Endothelial cell of umbilical vein (primary cell): ENCODE results near the gene FA2H. TPM values are rescaled to one million over a fixed set of nuclear protein-coding genes. Genes with fewer than 3 reads are reported as not detected.

Experiments
- BruUV-seq: library from RNA; stranded (reverse); fragments of 400-500 nt; replicated peaks from 2 replicates; lab custom pipeline; 2021; lab: Mats Ljungman, UMichigan
- CTCF ChIA-PET: fragments of 300-600, 350-600 bp; sonication (Branson Sonifier 250); formaldehyde crosslinking; loops from one replicate; lab custom pipeline; 2021; ENCODE audit warnings: antibody characterized with exemption, inconsistent platforms; lab: Charles Lee
- POLR2A ChIA-PET: fragments of 300-600, 350-600 bp; sonication (Branson Sonifier 250); formaldehyde crosslinking; loops from one replicate; lab custom pipeline; 2021; ENCODE audit warnings: antibody characterized with exemption, inconsistent platforms; lab: Charles Lee
- DNase-seq: peaks from one replicate; pipeline ENCODE4 v3.0.0-alpha.2; 2011; ENCODE audit warnings: low read depth, low spot score
- FAIRE-seq: peaks from 2 replicates; lab custom pipeline; 2011; peaks lifted over from hg19 to GRCh38; lab: Jason Lieb, UNC
- H2AFZ ChIP-seq: 2 replicates; pipeline ENCODE4 v1.6.0; 2012; ENCODE audit warnings: low read depth, low read length, control low read depth, inconsistent platforms
- H3K27ac ChIP-seq: 2 replicates; pipeline ENCODE4 v1.5.1; 2011; ENCODE audit warnings: low read depth, mild to moderate bottlenecking, control low read depth, low read length, moderate library complexity; ENCODE audit not compliant: insufficient read depth
- H3K27me3 ChIP-seq, 2 experiments: 2 replicates each; pipeline versions ENCODE4 v1.6.0 to v1.6.1; 2011; ENCODE audit warnings: low read length in 2 of 2, mixed read lengths in 1 of 2; ENCODE audit not compliant: control insufficient read depth in 2 of 2, insufficient read depth in 2 of 2
- H3K36me3 ChIP-seq, 2 experiments: 2 replicates in 1 of 2; 3 replicates in 1 of 2; pipeline ENCODE4 v1.5.1; 2011; ENCODE audit warnings: low read length in 2 of 2, mild to moderate bottlenecking in 1 of 2, moderate library complexity in 1 of 2; ENCODE audit not compliant: control insufficient read depth in 2 of 2, insufficient read depth in 2 of 2; ENCODE audit errors: extremely low read depth in 1 of 2
- H3K4me1 ChIP-seq: 3 replicates; pipeline ENCODE4 v1.5.1; 2011; ENCODE audit warnings: mild to moderate bottlenecking, low read length; ENCODE audit not compliant: control insufficient read depth, insufficient read depth; ENCODE audit errors: extremely low read depth
- H3K4me2 ChIP-seq: 2 replicates; pipeline ENCODE4 v1.6.1; 2011; ENCODE audit warnings: low read length, control low read depth, mixed read lengths; ENCODE audit not compliant: insufficient read depth
- H3K4me3 ChIP-seq, 3 experiments: fragments of 200-600 bp in 1 of 3; sonication (generic), shearing (Covaris generic) in 1 of 3; replicated peaks in 1 of 3; 2 replicates each; pipeline ENCODE4 v1.5.1; 2011 to 2016; ENCODE audit warnings: control low read depth in 3 of 3, low read length in 3 of 3, mild to moderate bottlenecking in 2 of 3, inconsistent platforms in 1 of 3, low read depth in 1 of 3, moderate library complexity in 1 of 3; ENCODE audit not compliant: insufficient read depth in 1 of 3
- H3K79me2 ChIP-seq: 2 replicates; pipeline ENCODE4 v1.6.0; 2012; ENCODE audit warnings: low read length, inconsistent platforms; ENCODE audit not compliant: control insufficient read depth, insufficient read depth
- H3K9ac ChIP-seq: replicated peaks from 2 replicates; pipeline ENCODE3; 2011; ENCODE audit warnings: low read length, control low read depth; ENCODE audit not compliant: insufficient read depth; ENCODE audit errors: extremely low read depth
- H3K9me1 ChIP-seq: replicated peaks from 3 replicates; pipeline ENCODE4 v1.6.0; 2011; ENCODE audit warnings: mild to moderate bottlenecking, low read length; ENCODE audit not compliant: control insufficient read depth, insufficient read depth; ENCODE audit errors: extremely low read depth
- H3K9me3 ChIP-seq: replicated peaks from 2 replicates; pipeline ENCODE4 v1.5.1; 2012; ENCODE audit warnings: low read length, inconsistent platforms; ENCODE audit not compliant: control insufficient read depth, insufficient read depth
- H4K20me1 ChIP-seq: replicated peaks from 2 replicates; pipeline ENCODE3; 2011; ENCODE audit warnings: mild to moderate bottlenecking, low read length; ENCODE audit not compliant: control insufficient read depth, insufficient read depth; ENCODE audit errors: extremely low read depth
- CTCF ChIP-seq, 2 donors: IDR thresholded peaks; 1 replicate in 1 of 2; 2 replicates in 1 of 2; pipeline ENCODE4 v1.5.1; 2011; ENCODE audit warnings: low read length in 2 of 2, mild to moderate bottlenecking in 2 of 2, moderate library complexity in 2 of 2, control low read depth in 1 of 2, inconsistent platforms in 1 of 2, low read depth in 1 of 2; ENCODE audit not compliant: insufficient read depth in 1 of 2; ENCODE audit errors: extremely low read depth in 1 of 2
- EZH2 ChIP-seq: IDR thresholded peaks from 2 replicates; pipeline ENCODE4 v1.6.1; 2012; ENCODE audit warnings: borderline replicate concordance, low read depth, mild to moderate bottlenecking, moderate library complexity, low read length, inconsistent platforms; ENCODE audit not compliant: severe bottlenecking
- FOS ChIP-seq: IDR thresholded peaks from 2 replicates; pipeline ENCODE4 v1.6.1; 2011; ENCODE audit warnings: mild to moderate bottlenecking, low read length, moderate library complexity, borderline replicate concordance; ENCODE audit not compliant: insufficient read depth
- GATA2 ChIP-seq: IDR thresholded peaks from 2 replicates; pipeline ENCODE4 v1.7.0; 2011; ENCODE audit warnings: low read depth, mild to moderate bottlenecking, moderate library complexity, mixed read lengths, low read length; ENCODE audit not compliant: insufficient read length, insufficient read depth
- JUN ChIP-seq: IDR thresholded peaks from 2 replicates; pipeline ENCODE4 v1.6.1; 2011; ENCODE audit warnings: borderline replicate concordance, low read depth; ENCODE audit not compliant: insufficient read length, insufficient read depth
- MAX ChIP-seq: IDR thresholded peaks from 2 replicates; pipeline ENCODE4 v1.6.1; 2011; ENCODE audit not compliant: insufficient read depth, insufficient read length
- MYC ChIP-seq: IDR thresholded peaks from one replicate; pipeline ENCODE4 v1.6.1; 2011; ENCODE audit warnings: mild to moderate bottlenecking, low read depth, low read length
- POLR2A ChIP-seq: IDR thresholded peaks from 2 replicates; pipeline ENCODE4 v1.6.1; 2012; ENCODE audit warnings: low read depth, mild to moderate bottlenecking, control low read depth, low read length
- POLR2AphosphoS5 ChIP-seq: IDR thresholded peaks from 2 replicates; pipeline ENCODE4 v1.6.1; 2012; ENCODE audit warnings: low read depth, mild to moderate bottlenecking, control low read depth, low read length, moderate library complexity; ENCODE audit not compliant: insufficient read depth
- dilution Hi-C: fragments of 300-500 bp; cut with MboI; formaldehyde crosslinking; loops from one replicate; pipeline ENCODE4 v1.15.0; 2019; ENCODE audit warnings: low sequenced_read_pairs; ENCODE audit not compliant: extremely low pct_ligation_motif_present
- intact Hi-C: fragments of 100-400 bp; cut with micrococcal nuclease; formaldehyde crosslinking; loops from one replicate; pipeline ENCODE4 v1.10.0; 2022
- polyA plus RNA-seq, 4 experiments: library from polyadenylated mRNA; depleted of rRNA in 3 of 4; stranded (reverse) in 3 of 4; unstranded in 1 of 4; fragments of >200 nt; gene quantifications; 2 replicates each; pipeline versions ENCODE4 v1.2.1 to v1.2.3, GENCODE V29; 2011 to 2012; ENCODE audit warnings: missing spikeins in 1 of 4
- total RNA-seq: library from RNA; stranded (reverse); gene quantifications from 2 replicates; pipeline ENCODE4 v1.2.3, GENCODE V29; 2021

Gene FA2H
- total and polyA plus RNA-seq, 2 donors (not counting 3 experiments of a cell fraction or from before 2014, with no cell fraction given): not detected

GRCh38 chr16:74734361-74735161 is 40.1 kb downstream of the FA2H start:
- no peak overlapping the region for H3K9ac ChIP-seq
- H3K4me1 ChIP-seq: no peaks in the 10 kb centered on the region
- no peaks in the 10 kb centered on the region for H3K9me1 ChIP-seq
- CTCF ChIA-PET: interaction anchor here (0.9 to 2.3 kb wide), 2 partner anchors 10 to 128 kb away, joined by 3 to 6 read pairs; no protein-coding TSS in a partner anchor
- dilution Hi-C loops (no loop called here), intact Hi-C loops (no loop called here)
- H3K27ac ChIP-seq: no peak overlapping the region
- BruUV-seq: no TSS peak
- no peaks in the 10 kb centered on the region for H3K27me3 ChIP-seq
- TF ChIP-seq GATA2: no peak
- H3K9me3 ChIP-seq: no peaks in the 10 kb centered on the region
- DNase-seq (no peak), FAIRE-seq (no peak)
- POLR2A ChIA-PET: no interaction called here
- H2AFZ ChIP-seq: no peak overlapping the region
- no peaks in the 10 kb centered on the region for H4K20me1 ChIP-seq
- no peaks in the 10 kb centered on the region for H3K79me2 ChIP-seq
- no peak overlapping the region for H3K4me3 ChIP-seq
- H3K36me3 ChIP-seq: no peaks in the 10 kb centered on the region
- no peak overlapping the region for H3K4me2 ChIP-seq

GRCh38 chr16:74732707-74733350 is 41.8 kb downstream of the FA2H start:
- dilution Hi-C loops: no loop called here
- intact Hi-C loops: no loop called here
- Histone ChIP-seq H3K27ac (no peak overlapping the region), H3K36me3 (no peaks in the 10 kb centered on the region), H2AFZ (no peak overlapping the region), H3K4me2 (no peak overlapping the region), H3K9me3 (no peaks in the 10 kb centered on the region), H3K9me1 (no peaks in the 10 kb centered on the region), H3K4me1 (no peaks in the 10 kb centered on the region), H3K27me3 (no peaks in the 10 kb centered on the region), H3K4me3 (no peak overlapping the region), H4K20me1 (no peaks in the 10 kb centered on the region), H3K9ac (no peak overlapping the region), H3K79me2 (no peaks in the 10 kb centered on the region)
- BruUV-seq: no TSS peak
- TF ChIP-seq MYC: no peak
- no peak for TF ChIP-seq GATA2
- no peak for TF ChIP-seq POLR2A
- no peak for TF ChIP-seq MAX
- TF ChIP-seq JUN: no peak
- no peak for TF ChIP-seq POLR2AphosphoS5
- TF ChIP-seq EZH2: no peak
- no peak for TF ChIP-seq FOS
- no peak for TF ChIP-seq CTCF (IDR thresholded peaks at IDR 0.05; ENCODE audit: extremely low read depth in 1 of 2, insufficient read depth in 1 of 2, low read depth in 1 of 2, low read length in 2 of 2)
- CTCF ChIA-PET: interaction anchor here (1.2 to 2.3 kb wide), 2 partner anchors 20 to 130 kb away, joined by 3 to 6 read pairs; no protein-coding TSS in a partner anchor
- no peak for DNase-seq
- FAIRE-seq: no peak
- POLR2A ChIA-PET: no interaction called here
